CD4-positive, alpha-beta memory T cell (primary cell): ENCODE measurements around the gene DNAAF2. TPM values are rescaled to one million over a fixed set of nuclear protein-coding genes. Genes with fewer than 3 reads are reported as not detected.
A peak's percentile ranks its signal among the peaks of the same experiment; 100 is the strongest.

ENCODE experiments used
- CTCF ChIA-PET: fragments of 350-600 bp; sonication (Branson Sonifier 250); formaldehyde crosslinking; loops from one replicate; lab custom pipeline; 2021; ENCODE audit warnings: inconsistent platforms; ENCODE audit not compliant: partially characterized antibody; lab: Charles Lee
- POLR2A ChIA-PET: fragments of 350-600 bp; sonication (Branson Sonifier 250); formaldehyde crosslinking; loops from one replicate; lab custom pipeline; 2021; ENCODE audit not compliant: partially characterized antibody; lab: Charles Lee
- DNase-seq, 5 donors: peaks; one replicate each; pipeline versions ENCODE4 v3.0.0 to v3.0.0-alpha.2; 2020 to 2022; ENCODE audit warnings: mixed read lengths in 1 of 5
- H3K27ac ChIP-seq: one replicate; pipeline ENCODE4 v1.7.0; 2013; ENCODE audit warnings: low read depth, low read length
- H3K27me3 ChIP-seq: 2 replicates; pipeline ENCODE4 v1.7.0; 2013; ENCODE audit warnings: mild to moderate bottlenecking, low read length, moderate library complexity; ENCODE audit not compliant: insufficient read depth
- H3K36me3 ChIP-seq: 2 replicates; pipeline ENCODE4 v1.7.0; 2013; ENCODE audit warnings: mild to moderate bottlenecking, low read length, moderate library complexity; ENCODE audit not compliant: insufficient read depth
- H3K4me1 ChIP-seq: 2 replicates; pipeline ENCODE4 v1.7.0; 2013; ENCODE audit warnings: mild to moderate bottlenecking, low read length, moderate library complexity; ENCODE audit not compliant: insufficient read depth
- H3K4me3 ChIP-seq, 2 donors: one replicate each; pipeline ENCODE4 v1.7.0; 2013; ENCODE audit warnings: low read length in 2 of 2, mild to moderate bottlenecking in 1 of 2
- H3K9me3 ChIP-seq, 2 donors: one replicate each; pipeline ENCODE4 v1.7.0; 2013; ENCODE audit warnings: low read length in 2 of 2, control low read depth in 1 of 2; ENCODE audit not compliant: control insufficient read depth in 1 of 2
- H3K27ac Mint-ChIP-seq, 7 donors: one replicate each; pipeline ENCODE4 v1.8.0; 2020 to 2021; ENCODE audit warnings: mixed read lengths in 7 of 7, mild to moderate bottlenecking in 6 of 7, inconsistent platforms in 3 of 7, moderate library complexity in 3 of 7
- H3K27me3 Mint-ChIP-seq, 2 donors: one replicate each; pipeline ENCODE4 v1.8.0; 2020 to 2021; ENCODE audit warnings: mixed read lengths in 2 of 2
- H3K36me3 Mint-ChIP-seq, 2 donors: one replicate each; pipeline ENCODE4 v1.8.0; 2020 to 2021; ENCODE audit warnings: mixed read lengths in 2 of 2, inconsistent platforms in 1 of 2, mild to moderate bottlenecking in 1 of 2
- H3K4me1 Mint-ChIP-seq, 4 donors: one replicate each; pipeline ENCODE4 v1.8.0; 2020 to 2021; ENCODE audit warnings: mixed read lengths in 4 of 4, mild to moderate bottlenecking in 1 of 4
- H3K4me3 Mint-ChIP-seq, 8 donors: one replicate each; pipeline ENCODE4 v1.8.0; 2020 to 2021; ENCODE audit warnings: mixed read lengths in 8 of 8, mild to moderate bottlenecking in 7 of 8, moderate library complexity in 6 of 8, inconsistent platforms in 3 of 8
- H3K9me3 Mint-ChIP-seq, 8 donors: one replicate each; pipeline ENCODE4 v1.8.0; 2020 to 2021; ENCODE audit warnings: mixed read lengths in 8 of 8, mild to moderate bottlenecking in 5 of 8, inconsistent platforms in 3 of 8, moderate library complexity in 1 of 8
- intact Hi-C: fragments of 100-400 bp; cut with micrococcal nuclease; formaldehyde crosslinking; loops from one replicate; pipeline ENCODE4 v1.15.1; 2023
- polyA plus RNA-seq, 2 donors: library from polyadenylated mRNA; unstranded; fragments of 300-500 nt; fragmentation: Illumina TruSeq; gene quantifications; one replicate each; pipeline ENCODE4 v1.2.3, GENCODE V29; 2021
- total RNA-seq, 2 experiments: library from RNA; stranded (reverse); gene quantifications; one replicate each; pipeline ENCODE4 v1.2.3, GENCODE V29; 2021

The DNAAF2 gene, protein sequence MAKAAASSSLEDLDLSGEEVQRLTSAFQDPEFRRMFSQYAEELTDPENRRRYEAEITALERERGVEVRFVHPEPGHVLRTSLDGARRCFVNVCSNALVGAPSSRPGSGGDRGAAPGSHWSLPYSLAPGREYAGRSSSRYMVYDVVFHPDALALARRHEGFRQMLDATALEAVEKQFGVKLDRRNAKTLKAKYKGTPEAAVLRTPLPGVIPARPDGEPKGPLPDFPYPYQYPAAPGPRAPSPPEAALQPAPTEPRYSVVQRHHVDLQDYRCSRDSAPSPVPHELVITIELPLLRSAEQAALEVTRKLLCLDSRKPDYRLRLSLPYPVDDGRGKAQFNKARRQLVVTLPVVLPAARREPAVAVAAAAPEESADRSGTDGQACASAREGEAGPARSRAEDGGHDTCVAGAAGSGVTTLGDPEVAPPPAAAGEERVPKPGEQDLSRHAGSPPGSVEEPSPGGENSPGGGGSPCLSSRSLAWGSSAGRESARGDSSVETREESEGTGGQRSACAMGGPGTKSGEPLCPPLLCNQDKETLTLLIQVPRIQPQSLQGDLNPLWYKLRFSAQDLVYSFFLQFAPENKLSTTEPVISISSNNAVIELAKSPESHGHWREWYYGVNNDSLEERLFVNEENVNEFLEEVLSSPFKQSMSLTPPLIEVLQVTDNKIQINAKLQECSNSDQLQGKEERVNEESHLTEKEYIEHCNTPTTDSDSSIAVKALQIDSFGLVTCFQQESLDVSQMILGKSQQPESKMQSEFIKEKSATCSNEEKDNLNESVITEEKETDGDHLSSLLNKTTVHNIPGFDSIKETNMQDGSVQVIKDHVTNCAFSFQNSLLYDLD
- 1 to 10 TPM; 8.7 to 9.8 TPM for total RNA-seq
- polyA plus RNA-seq = 10 to 100 TPM; 17.9 to 18.1 TPM

DNA sequence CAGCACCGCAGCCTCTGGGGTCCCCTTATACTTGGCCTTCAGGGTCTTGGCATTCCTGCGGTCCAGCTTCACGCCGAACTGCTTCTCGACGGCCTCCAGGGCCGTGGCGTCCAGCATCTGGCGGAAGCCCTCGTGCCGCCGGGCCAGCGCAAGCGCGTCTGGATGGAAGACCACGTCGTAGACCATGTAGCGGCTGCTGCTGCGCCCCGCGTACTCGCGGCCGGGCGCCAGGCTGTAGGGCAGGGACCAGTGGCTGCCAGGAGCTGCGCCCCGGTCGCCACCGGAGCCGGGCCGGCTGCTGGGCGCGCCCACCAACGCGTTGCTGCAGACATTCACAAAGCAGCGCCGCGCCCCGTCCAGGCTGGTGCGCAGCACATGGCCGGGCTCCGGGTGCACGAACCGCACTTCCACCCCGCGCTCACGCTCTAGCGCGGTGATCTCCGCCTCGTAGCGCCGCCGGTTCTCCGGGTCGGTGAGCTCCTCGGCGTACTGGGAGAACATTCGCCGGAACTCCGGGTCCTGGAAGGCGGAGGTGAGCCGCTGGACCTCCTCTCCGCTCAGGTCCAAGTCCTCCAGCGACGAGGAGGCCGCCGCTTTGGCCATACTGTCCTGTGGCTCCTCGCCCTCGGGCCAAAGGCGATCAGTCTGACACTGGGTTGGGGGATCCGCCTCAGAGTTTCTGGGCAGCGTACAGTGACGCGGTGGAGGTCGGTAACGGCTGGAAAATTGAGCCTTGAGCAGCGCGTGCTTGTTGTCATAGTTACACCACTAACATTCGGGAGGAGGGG lies at the start of gene DNAAF2:
Gene DNAAF2 (minus strand): TSS at position 698 of the 788 bp plus-strand sequence. CDS start 95 bp downstream, at position 603.
- intact Hi-C loops = loop anchor here (1.0 to 10.0 kb wide), 13 partner anchors 14 to 900 kb away; partner anchors contain the start of genes DMAC2L, KLHDC1, KLHDC2 and L2HGDH
- peaks cover 0 to 1% of the 10 kb centered on the region in 2 donors for H3K27me3 Mint-ChIP-seq
- H3K4me3 Mint-ChIP-seq = peak within 1 kb of the TSS; percentile 96 to 100 (median 98)
- Histone ChIP-seq H3K36me3 (no peaks in the 10 kb centered on the region), H3K27ac (peak within 1 kb of the TSS; percentile 99), H3K9me3 (no peaks in the 10 kb centered on the region), H3K27me3 (no peaks in the 10 kb centered on the region), H3K4me3 (peak within 1 kb of the TSS; percentile 90 to 99), H3K4me1 (peaks cover 46% of the 10 kb centered on the region)
- peaks cover 11 to 34% of the 10 kb centered on the region in 2 donors for H3K36me3 Mint-ChIP-seq
- H3K9me3 Mint-ChIP-seq = peaks cover 0 to 3% (median 0%) of the 10 kb centered on the region in 8 donors
- peak; percentile 72 to 87 (median 82) for DNase-seq
- ChIA-PET CTCF (interaction anchor here (0.6 to 6.6 kb wide), 33 partner anchors 9 to 594 kb away, joined by 3 to 135 read pairs (median 5); partner anchors contain the start of genes KLHDC1, KLHDC2, LRR1 and MGAT2), POLR2A (interaction anchor here (0.6 to 10.7 kb wide), 38 partner anchors 11 to 686 kb away, joined by 3 to 413 read pairs (median 4); partner anchors contain the start of genes KLHDC1, KLHDC2, LRR1 and MGAT2)
- peak within 1 kb of the TSS; percentile 98 to 100 (median 99) for H3K27ac Mint-ChIP-seq
- H3K4me1 Mint-ChIP-seq = peaks cover 28 to 79% (median 48%) of the 10 kb centered on the region in 4 donors

DNA sequence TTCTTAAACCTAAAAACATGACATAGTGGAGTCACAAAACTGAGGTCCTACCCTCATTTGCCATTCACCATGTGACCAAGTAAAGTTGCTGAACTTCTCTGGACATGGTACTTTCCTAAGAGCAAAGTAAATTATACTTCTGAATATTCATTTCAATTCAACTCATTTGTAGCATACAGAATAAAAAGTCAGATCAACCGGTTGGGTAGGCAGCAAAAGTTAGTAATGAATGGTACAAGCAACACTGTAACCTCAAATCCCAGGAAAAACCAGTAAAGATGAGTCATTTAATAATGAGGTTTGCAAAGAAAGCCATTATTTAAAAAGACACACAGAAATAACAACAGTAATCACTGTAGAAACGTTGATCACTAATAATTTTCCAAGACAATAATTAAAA lies 44.2 kb upstream of the DNAAF2 start:
- intact Hi-C loops = no loop called here

DNA sequence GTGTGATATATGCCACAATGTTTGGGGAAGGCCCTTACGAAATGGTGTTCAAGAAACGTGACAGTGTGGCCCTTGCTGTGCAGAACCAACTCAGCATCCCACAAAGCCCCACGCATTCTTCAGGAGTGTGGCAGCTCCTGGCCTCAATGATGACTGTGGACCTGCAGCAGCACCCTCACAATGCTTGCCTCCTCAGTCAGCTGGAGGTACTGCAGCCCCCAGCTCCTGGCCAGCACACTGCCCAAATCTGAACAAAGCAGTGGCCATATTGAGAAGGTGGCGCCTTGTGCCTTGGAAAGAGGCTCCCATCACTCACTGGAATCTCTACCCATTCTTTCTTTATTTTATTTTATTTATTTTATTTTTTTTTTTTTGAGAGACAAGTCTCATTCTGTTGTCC lies 42.6 kb upstream of the DNAAF2 start:
- H3K4me3 ChIP-seq = no peak overlapping the region
- POLR2A ChIA-PET = no interaction called here

More for the DNA sequence above, 44.2 kb upstream of the DNAAF2 start:
- ChIA-PET POLR2A (interaction anchor here (1.2 kb wide), 1 partner anchor 9 kb away, joined by 3 read pairs; the partner anchor contains the start of gene POLE2), CTCF (no interaction called here)
- DNase-seq = no peak
- Mint-ChIP-seq H3K4me1 (no peaks in the 10 kb centered on the region), H3K9me3 (no peaks in the 10 kb centered on the region), H3K36me3 (peaks cover 0 to under 1% of the 10 kb centered on the region in 2 donors), H3K4me3 (no peak overlapping the region), H3K27me3 (no peaks in the 10 kb centered on the region), H3K27ac (no peak overlapping the region)
- Histone ChIP-seq H3K9me3 (no peaks in the 10 kb centered on the region), H3K27ac (no peak overlapping the region), H3K4me3 (no peak overlapping the region), H3K4me1 (no peaks in the 10 kb centered on the region), H3K36me3 (no peaks in the 10 kb centered on the region), H3K27me3 (no peaks in the 10 kb centered on the region)

DNA sequence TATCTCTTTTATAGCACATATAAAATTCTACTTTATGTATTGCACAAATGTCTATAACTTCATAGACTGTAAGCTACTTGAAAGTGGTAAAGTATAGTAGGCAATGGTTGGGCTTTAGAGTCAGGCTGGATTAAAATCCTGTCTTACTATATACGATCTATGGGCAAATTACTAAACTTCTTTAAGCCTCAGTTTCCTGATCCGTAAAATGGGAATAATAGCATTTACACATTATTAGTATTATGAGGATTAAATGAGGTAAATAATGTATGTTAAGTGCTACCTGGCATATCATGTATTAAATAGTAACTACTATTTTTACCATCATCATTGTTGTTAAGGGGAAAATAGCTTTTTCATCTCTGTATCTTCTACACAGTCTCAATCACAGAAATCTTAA lies 38.5 kb upstream of the DNAAF2 start:
- Mint-ChIP-seq H3K36me3 (peaks cover 0 to 5% of the 10 kb centered on the region in 2 donors), H3K9me3 (peaks cover 0 to 2% (median 0%) of the 10 kb centered on the region in 8 donors), H3K4me3 (no peak overlapping the region), H3K27ac (no peak overlapping the region), H3K27me3 (no peaks in the 10 kb centered on the region), H3K4me1 (no peaks in the 10 kb centered on the region)
- no peaks in the 10 kb centered on the region for H3K36me3 ChIP-seq
- no peaks in the 10 kb centered on the region for H3K4me1 ChIP-seq
- ChIA-PET CTCF (no interaction called here), POLR2A (interaction anchor here (0.7 kb wide), 1 partner anchor 14 kb away, joined by 3 read pairs; the partner anchor contains the start of gene POLE2)
- no peak overlapping the region for H3K4me3 ChIP-seq
- no peak overlapping the region for H3K27ac ChIP-seq
- H3K27me3 ChIP-seq = no peaks in the 10 kb centered on the region
- DNase-seq = no peak
- no peaks in the 10 kb centered on the region for H3K9me3 ChIP-seq
- intact Hi-C loops = no loop called here

More for the DNA sequence above, 42.6 kb upstream of the DNAAF2 start:
- CTCF ChIA-PET = no interaction called here
- DNase-seq = no peak
- Mint-ChIP-seq H3K4me3 (no peak overlapping the region), H3K27me3 (no peaks in the 10 kb centered on the region), H3K27ac (no peak overlapping the region), H3K9me3 (peaks cover 0 to 2% (median 0%) of the 10 kb centered on the region in 8 donors), H3K4me1 (no peaks in the 10 kb centered on the region), H3K36me3 (peaks cover 0 to 5% of the 10 kb centered on the region in 2 donors)
- intact Hi-C loops = no loop called here
- Histone ChIP-seq H3K9me3 (no peaks in the 10 kb centered on the region), H3K36me3 (no peaks in the 10 kb centered on the region), H3K27ac (no peak overlapping the region), H3K27me3 (no peaks in the 10 kb centered on the region), H3K4me1 (no peaks in the 10 kb centered on the region)

DNA sequence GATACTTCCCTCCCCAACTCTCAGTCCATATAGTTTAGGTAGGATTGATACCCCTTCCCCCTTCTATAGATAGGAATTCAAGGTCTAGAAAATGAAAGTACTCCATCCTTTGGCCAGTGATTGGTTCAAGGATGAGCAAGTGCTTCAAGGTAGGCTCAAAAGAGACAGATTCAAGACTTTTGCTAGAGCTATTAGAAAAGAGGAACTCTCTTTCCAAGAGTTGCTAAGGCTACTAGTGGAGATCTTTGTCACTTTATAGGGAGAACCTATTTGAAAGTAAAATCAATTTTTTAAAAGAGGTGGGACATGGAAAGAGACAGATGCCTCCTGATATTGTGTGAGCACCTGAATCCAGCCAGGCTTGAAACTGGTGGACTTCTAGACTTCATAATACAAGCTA lies 35.4 kb upstream of the DNAAF2 start:
- no peaks in the 10 kb centered on the region for H3K36me3 ChIP-seq
- no peak overlapping the region for H3K4me3 ChIP-seq
- H3K27me3 Mint-ChIP-seq = no peaks in the 10 kb centered on the region
- DNase-seq = no peak
- ChIA-PET POLR2A (no interaction called here), CTCF (no interaction called here)
- peaks cover 0 to 2% (median 0%) of the 10 kb centered on the region in 8 donors for H3K9me3 Mint-ChIP-seq
- no peak overlapping the region for H3K4me3 Mint-ChIP-seq
- no peaks in the 10 kb centered on the region for H3K4me1 ChIP-seq
- intact Hi-C loops = no loop called here
- H3K27ac ChIP-seq = no peak overlapping the region
- H3K36me3 Mint-ChIP-seq = peaks cover 0 to 5% of the 10 kb centered on the region in 2 donors
- peak overlapping the region in 1 of 7 donors; percentile 22 for H3K27ac Mint-ChIP-seq
- no peaks in the 10 kb centered on the region for H3K9me3 ChIP-seq
- H3K4me1 Mint-ChIP-seq = no peaks in the 10 kb centered on the region
- H3K27me3 ChIP-seq = no peaks in the 10 kb centered on the region

DNA sequence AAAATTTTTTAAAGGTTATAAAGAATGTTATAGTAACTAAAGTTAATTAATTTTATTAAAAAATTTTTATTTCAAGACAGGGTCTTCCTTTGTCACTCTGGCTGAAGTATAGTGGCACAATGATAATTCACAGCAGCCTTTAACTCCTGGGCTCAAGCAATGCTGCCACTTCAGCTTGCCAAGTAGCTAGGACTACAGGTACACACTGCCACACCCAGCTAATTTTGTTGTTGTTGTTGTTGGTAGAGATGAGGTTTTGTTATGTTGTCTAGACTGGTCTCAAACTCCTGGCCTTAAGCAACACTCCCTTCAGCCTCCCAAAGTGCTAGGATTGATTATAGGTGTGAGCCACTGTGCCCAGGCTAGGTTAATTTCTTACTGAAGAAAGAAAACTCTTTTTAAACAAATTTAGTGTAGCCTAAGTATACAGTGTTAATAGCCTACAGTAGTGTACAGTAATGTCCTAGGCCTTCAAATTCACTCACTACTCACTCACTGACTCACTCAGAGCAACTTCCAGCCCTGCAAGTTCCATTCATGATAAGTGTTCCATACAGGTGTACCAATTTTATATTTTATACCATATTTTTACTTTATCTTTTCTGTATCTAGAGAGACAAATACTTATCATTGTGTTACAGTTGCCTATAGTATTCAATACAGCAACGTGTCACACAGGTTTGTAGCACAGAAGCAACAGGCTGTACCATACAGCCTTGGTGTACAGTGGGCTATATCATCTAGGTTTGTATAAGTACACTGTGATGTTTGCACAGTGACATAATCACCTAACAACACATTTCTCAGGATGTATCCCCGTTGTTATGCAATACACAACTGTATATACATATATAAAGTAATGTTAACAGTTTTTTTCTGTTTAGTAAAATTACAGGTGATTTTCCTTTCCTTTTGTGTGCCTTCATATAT lies 24.7 kb upstream of the DNAAF2 start:
- Mint-ChIP-seq H3K9me3 (no peaks in the 10 kb centered on the region), H3K36me3 (no peaks in the 10 kb centered on the region), H3K27me3 (no peaks in the 10 kb centered on the region), H3K4me1 (no peaks in the 10 kb centered on the region), H3K4me3 (no peak overlapping the region), H3K27ac (peak overlapping the region in 1 of 7 donors; percentile 70)
- intact Hi-C loops = no loop called here
- POLR2A ChIA-PET = interaction anchor here (0.9 to 1.0 kb wide), 2 partner anchors 39 to 108 kb away, joined by 3 read pairs; partner anchors contain the start of genes MGAT2 and RPL36AL
- CTCF ChIA-PET = interaction anchor here (0.9 kb wide), 1 partner anchor 9 kb away, joined by 3 read pairs; no protein-coding TSS in a partner anchor
- no peaks in the 10 kb centered on the region for H3K27me3 ChIP-seq
- H3K9me3 ChIP-seq = no peaks in the 10 kb centered on the region
- no peak overlapping the region for H3K4me3 ChIP-seq
- H3K27ac ChIP-seq = no peak overlapping the region
- DNase-seq = no peak
- no peaks in the 10 kb centered on the region for H3K4me1 ChIP-seq
- no peaks in the 10 kb centered on the region for H3K36me3 ChIP-seq
